Bronchial epithelial cell (primary cell): ENCODE results near the gene TARS2. TPM values are rescaled to one million over a fixed set of nuclear protein-coding genes. Genes with fewer than 3 reads are reported as not detected.

ENCODE experiments used
- DNase-seq: peaks from one replicate; pipeline ENCODE4 v3.0.0-alpha.2; 2010; ENCODE audit warnings: low read depth
- FAIRE-seq: peaks from 2 replicates; lab custom pipeline; 2011; peaks lifted over from hg19 to GRCh38; lab: Jason Lieb, UNC
- H3K27me3 ChIP-seq: 2 replicates; pipeline ENCODE4 v1.5.1; 2011; ENCODE audit warnings: low read length; ENCODE audit not compliant: control insufficient read depth, insufficient read depth
- H3K36me3 ChIP-seq: 2 replicates; pipeline ENCODE4 v1.5.1; 2011; ENCODE audit warnings: low read length; ENCODE audit not compliant: control insufficient read depth, insufficient read depth
- H3K4me3 ChIP-seq: 2 replicates; pipeline ENCODE4 v1.5.1; 2011; ENCODE audit warnings: mild to moderate bottlenecking, low read depth, low read length, control low read depth
- total RNA-seq: library from RNA; depleted of rRNA; stranded (reverse); fragments of >200 nt; gene quantifications from 2 replicates; pipeline ENCODE4 v1.2.1, GENCODE V29; 2014
- TF ChIP-seq, protein P1 (sequence below): IDR thresholded peaks from 2 replicates; pipeline ENCODE4 v1.5.1; 2011; ENCODE audit warnings: mild to moderate bottlenecking, moderate library complexity, low read length, control low read depth, inconsistent platforms; ENCODE audit not compliant: insufficient read depth, severe bottlenecking

Gene TARS2
- total RNA-seq, 1 donor from 2014 or later, result 14.5 TPM

DNA sequence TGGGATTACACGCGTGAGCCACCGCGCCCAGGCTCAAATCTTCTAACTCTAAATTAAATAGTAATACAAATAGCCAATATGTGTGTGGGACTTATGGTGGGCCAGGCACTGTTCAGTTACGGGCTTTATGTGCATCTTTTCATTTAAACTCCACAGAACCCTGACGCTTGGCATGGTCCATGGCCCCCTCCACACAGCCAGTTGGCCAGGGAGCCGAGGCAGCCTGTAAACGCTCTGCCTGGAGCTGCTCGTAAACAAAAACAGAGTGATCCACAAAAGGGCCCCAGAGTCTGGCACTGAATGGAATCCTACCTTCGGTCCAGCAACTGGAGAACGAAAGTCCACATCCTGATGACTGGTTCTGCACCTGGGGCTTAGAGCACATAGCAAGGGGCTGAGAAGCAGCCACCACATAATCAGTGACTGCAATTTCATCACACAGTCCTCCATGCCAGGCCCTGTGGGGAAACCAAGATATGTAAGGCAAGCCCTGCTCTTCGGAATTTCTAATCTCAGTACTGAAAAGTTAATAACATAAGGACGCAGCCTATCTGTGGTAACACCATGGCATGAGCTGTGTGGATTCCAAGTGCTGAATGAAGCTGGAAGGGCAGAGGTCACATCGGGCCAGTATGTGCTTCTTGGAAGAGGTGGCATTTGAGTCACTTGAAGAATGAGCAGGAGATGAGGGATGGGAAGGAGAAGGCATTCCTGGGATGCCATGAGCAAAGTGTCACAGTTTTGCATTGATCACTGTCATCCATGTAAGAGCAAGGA, 48.5 kb downstream of the TARS2 start:
- H3K27me3 ChIP-seq, result no peaks in the 10 kb centered on the region
- no peaks in the 10 kb centered on the region for H3K36me3 ChIP-seq
- FAIRE-seq (no peak), DNase-seq (no peak)
- no peak overlapping the region for H3K4me3 ChIP-seq
- TF ChIP-seq, protein P1, sequence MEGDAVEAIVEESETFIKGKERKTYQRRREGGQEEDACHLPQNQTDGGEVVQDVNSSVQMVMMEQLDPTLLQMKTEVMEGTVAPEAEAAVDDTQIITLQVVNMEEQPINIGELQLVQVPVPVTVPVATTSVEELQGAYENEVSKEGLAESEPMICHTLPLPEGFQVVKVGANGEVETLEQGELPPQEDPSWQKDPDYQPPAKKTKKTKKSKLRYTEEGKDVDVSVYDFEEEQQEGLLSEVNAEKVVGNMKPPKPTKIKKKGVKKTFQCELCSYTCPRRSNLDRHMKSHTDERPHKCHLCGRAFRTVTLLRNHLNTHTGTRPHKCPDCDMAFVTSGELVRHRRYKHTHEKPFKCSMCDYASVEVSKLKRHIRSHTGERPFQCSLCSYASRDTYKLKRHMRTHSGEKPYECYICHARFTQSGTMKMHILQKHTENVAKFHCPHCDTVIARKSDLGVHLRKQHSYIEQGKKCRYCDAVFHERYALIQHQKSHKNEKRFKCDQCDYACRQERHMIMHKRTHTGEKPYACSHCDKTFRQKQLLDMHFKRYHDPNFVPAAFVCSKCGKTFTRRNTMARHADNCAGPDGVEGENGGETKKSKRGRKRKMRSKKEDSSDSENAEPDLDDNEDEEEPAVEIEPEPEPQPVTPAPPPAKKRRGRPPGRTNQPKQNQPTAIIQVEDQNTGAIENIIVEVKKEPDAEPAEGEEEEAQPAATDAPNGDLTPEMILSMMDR, result no peak

DNA sequence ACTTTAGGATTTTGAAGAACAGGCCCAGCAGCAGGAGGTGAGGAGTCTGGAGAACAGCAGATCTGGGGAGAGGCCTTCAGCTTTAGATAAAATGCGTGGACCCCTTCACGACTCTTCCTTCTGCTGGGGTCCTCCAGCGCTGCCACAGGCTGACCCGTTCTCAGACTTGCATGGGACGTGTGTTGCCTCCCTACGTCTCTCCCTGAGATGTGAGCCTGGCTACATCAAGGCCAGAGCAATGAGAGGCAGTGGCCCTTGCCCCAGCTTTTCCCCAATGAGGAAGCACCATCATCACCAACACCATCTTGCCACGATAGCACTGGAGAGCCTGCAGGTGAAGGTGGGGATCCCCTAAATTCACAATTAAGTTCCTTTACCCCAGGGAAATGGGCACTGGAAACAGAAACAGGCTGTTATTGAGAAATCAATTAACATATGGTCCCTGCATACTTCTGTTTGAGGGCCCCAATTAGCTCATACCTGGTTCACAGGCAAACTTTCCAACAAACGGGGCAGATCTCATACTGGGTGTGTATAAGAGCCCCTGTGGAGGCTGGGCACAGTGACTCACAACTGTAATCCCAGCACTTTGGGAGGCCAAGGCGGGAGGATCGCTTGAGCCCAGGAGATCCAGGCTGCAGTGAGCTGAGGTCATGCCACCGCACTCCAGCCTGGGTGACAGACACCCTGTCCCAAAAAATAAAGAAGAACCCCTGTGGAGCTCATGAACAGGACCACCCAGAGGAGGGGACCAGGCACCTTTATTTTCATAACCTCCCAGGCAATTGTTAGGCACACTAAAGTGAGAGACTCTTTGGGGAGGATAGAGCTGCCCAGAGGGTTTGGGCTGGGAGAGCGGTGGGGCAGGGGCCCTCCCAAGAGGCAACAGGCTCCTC, 49.9 kb downstream of the TARS2 start:
- Histone ChIP-seq H3K27me3 (no peaks in the 10 kb centered on the region), H3K36me3 (no peaks in the 10 kb centered on the region), H3K4me3 (no peak overlapping the region)
- no peak for FAIRE-seq
- TF ChIP-seq, protein P1, result no peak
- DNase-seq, result peak; percentile 72

DNA sequence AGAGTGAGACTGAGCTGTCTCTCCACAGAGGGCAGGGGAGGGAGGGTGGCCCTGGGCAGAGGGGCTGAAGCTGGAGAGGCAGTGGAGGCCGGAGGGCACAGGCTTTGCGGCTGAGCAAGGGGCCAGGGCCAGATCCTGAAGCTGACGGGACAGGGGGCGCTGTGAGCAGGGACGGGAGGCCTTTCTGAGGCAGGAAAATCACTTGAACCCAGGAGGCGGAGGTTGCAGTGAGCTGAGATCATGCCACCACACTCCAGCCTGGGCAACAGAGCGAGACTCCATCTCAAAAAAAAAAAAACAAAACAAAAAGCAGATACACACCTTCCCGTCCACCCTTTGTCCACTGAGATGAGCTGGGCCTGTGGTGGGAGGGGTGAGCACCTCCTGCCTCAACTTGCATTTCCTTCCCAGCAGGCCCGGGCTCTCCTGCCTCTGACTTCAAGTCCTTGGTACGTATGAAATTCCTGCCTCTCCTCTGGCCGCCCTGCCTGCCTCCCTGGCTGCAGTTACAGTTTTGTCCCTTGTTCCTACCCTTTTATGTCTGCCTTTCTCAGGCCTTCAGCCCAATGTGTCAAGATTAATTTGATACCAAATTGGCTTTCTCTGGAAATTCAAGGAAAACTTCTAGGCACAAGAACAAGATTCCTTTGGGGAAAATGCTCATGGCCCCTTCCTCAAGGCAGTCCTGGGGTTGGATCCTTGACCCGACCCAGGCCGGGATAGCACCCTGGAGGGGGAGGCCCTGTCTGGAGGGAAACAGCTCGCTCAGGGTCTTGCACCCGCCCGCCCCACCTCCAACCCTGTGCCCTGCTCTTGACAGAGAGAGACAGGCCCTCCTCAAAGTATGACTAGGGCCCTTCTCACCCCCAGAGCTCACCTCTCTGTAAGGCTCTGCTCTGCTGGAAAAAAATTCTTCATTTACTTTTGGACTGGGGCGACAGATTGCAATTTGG, 50.8 kb downstream of the TARS2 start:
- no peaks in the 10 kb centered on the region for H3K36me3 ChIP-seq
- H3K4me3 ChIP-seq, result no peak overlapping the region
- TF ChIP-seq, protein P1, result no peak
- no peaks in the 10 kb centered on the region for H3K27me3 ChIP-seq
- no peak for FAIRE-seq
- peak; percentile 87 for DNase-seq

DNA sequence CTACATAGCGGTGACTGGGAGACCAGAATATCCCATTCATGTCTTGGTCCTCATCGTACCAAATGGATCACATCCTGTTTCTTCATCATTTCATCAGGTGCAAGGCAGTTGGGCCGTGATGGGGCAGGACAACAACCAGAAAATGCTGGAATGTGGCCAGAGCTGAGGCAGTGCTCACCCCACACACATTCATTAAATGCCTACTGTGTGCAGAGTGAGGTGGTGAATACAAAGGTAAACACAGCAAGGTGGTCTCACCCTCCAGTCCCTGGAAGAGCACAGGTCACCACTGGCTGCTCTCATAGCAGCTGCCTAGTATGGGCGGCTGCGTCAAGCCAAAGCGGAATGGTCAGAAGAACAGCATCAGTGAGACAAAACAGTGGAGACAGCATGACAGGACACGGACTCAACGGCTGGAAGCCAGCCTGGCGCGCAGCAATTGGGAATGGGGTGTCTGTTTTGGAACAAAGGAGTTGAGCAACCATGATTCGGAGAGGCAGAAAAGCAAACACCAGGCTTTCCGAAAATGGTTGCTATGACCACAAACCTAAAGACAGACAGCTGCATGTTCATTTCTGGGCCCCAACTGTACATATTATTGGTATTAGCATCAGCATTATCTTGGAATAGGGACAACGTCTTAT, 56.4 kb downstream of the TARS2 start:
- no peaks in the 10 kb centered on the region for H3K27me3 ChIP-seq
- H3K4me3 ChIP-seq, result no peak overlapping the region
- FAIRE-seq (no peak), DNase-seq (peak; percentile 79)
- TF ChIP-seq, protein P1, result no peak
- H3K36me3 ChIP-seq, result no peaks in the 10 kb centered on the region

DNA sequence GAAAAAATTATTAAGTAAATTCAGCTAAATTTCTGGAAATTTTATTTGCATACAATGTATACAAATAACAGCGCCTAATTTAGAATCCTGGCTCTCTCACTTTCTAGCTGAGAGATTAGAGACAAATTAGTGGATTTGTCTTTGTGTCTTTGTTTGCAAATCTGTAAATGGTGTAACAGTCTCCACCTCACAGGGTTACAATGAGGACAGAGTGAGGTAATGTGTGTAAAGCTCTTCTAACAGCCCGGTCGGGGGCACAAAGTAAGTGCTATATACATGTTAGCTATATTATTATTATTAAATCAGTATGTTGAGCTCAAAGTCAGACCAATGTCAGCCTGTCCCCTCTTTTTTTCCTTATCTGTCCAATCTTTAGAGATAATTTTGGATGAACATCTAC, 57.0 kb downstream of the TARS2 start:
- FAIRE-seq (no peak), DNase-seq (no peak)
- no peaks in the 10 kb centered on the region for H3K27me3 ChIP-seq
- H3K4me3 ChIP-seq, result no peak overlapping the region
- H3K36me3 ChIP-seq, result no peaks in the 10 kb centered on the region
- TF ChIP-seq, protein P1, result no peak
